LNCAP (cell line): ENCODE data around the gene PREX1.

ENCODE experiments used
- CTCF ChIP-seq: fragments of 450-650 bp; IDR thresholded peaks from 2 replicates; pipeline ENCODE4 v1.5.1; 2017; ENCODE audit warnings: mild to moderate bottlenecking

PREX1 gene

GRCh38 chr20:48648482-48649051 is 179.2 kb downstream of the PREX1 start:
- no peak for TF ChIP-seq CTCF

DNA sequence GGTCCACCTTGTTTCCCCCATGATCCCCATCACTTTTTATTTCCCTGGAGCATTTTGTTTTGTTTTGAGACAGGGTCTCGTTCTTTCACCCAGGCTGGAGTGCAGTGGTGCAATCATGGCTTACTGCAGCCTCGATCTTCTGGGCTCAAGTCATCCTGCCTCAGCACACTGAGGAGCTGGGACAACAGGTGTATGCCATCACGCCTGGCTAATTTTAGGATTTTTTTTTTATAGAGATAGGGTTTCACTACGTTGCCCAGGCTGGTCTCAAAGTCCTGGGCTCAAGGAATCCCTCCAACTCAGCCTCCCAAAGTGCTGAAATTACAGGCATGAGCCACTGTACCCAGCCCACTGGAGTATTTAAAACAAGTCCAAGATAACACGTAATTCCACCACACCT is 179.9 kb downstream of the PREX1 start:
- TF ChIP-seq CTCF: no peak

DNA sequence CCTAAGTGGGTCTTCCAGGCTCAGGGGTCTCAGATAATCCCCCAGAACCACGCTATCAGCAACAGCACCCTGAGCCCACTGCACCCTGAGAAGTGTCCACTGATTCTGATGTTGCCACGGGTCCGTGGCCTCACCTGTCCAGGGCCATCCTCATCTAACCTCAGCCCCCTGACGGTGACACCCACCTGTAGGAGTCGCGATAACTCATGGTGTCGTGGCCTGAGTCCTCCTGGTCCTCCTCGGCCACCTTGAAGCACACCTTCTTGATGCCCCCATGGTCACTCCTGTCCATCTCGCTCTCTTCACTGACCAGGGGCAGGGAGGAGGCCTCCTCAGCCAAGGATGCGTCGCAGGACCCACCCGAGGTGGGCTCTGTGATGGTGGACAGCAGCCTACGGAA is 182.1 kb downstream of the PREX1 start:
- TF ChIP-seq CTCF: no peak

GRCh38 chr20:48644286-48644828 is 183.4 kb downstream of the PREX1 start:
- no peak for TF ChIP-seq CTCF

DNA sequence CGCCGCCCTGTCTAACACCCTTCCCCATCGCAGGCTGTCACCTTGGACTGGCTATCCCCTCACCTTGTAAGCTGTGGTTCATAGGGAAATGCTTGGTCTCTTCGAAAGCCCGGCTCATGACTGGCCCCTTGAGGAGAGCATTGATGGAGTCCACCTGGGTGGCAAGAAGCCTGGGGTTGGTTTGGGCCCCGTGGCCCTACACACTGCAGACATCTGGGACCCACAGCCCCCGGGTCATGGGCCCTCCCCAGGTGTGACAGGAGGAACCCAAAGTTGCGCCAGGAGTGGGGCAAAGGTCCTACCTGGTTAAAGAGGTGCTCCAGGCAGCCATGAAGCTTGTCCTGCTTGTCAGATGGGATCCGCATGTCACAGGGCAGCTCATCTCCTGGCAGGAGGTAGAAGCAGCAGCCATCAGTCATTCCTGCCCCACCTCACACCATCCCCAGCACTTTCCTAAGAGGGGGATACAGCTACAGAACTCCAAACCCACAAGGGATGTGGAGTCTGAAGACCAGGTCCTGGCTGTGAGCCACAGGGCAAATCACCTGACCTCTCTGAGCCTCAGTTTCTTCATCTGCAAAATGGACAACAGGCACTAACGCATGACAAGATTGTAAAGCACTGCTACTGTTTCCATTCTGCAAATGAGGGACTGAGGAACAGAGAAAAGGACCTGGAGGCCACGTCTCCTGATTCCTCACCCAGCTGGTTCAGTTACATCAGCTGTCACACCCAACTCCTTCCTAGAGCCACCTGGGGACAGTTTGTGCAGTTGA is 185.5 kb downstream of the PREX1 start:
- TF ChIP-seq CTCF: no peak

DNA sequence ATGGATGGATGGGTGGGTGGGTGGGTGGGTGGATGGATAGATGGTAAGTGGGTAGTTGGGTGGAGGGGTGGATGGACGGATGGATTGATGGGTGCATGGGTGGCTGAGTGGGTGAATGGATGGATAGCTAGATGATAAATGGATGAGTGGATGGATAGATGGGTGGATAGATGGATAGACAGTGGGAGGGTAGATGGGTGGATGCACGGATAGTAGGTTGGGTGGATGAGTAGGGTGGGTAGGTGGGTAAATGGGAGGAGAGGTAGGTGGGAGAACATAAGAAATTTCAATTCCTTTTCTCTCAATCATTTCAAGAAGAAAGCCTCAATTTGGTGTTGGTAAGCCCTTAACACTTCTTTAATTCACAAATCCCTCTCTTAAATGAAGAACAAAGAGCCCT is 186.9 kb downstream of the PREX1 start:
- no peak for TF ChIP-seq CTCF

DNA sequence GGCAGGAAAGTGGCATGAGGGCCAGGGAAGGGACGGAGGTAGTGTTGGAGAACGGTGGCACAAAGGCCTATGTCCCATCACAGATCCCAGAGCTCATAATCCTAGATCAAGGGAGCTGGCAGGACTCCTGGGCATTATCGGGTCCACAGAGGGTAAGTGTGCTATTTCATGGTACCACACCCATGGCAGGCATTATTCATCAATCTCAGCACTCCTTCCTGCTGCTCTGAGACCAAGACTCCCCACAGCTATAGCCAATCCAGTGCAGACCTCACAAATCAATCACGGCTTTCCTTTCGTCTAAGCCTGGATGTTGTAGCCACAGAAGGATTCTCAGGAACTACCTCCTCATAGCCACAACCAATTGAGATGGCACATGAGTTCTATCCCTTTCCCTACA is 187.9 kb downstream of the PREX1 start:
- no peak for TF ChIP-seq CTCF
